ENCODE measurements around the gene RAPH1.

RAPH1 gene

DNA sequence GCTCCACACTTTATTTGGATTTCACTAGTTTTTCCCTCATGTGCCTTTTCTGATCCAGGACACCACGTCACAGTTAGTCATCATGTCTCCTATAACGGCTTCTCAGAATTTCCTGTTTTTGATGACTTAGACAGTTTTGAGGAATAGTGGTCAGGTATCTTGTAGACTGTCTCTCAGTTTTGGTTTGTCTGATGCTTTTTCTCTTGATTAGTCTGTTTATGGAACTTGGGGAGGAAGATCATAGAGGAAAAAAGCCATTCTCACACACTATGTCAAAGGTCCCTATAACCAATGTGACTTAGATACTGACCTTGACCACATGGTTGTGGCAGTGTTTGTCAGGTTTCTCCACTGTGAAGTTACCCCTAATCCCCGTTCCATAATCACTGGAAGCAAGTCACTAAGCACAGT, 89.0 kb downstream of the RAPH1 start:
- H2BK12ac ChIP-seq (ENCODE audit: low read length in 2 of 2): no peak overlapping the region
- peaks cover 15 to 93% of the 10 kb centered on the region in 2 experiments for H3K36me3 ChIP-seq (ENCODE audit: control insufficient read depth in 1 of 2, insufficient read depth in 2 of 2, low read depth in 1 of 2, low read length in 2 of 2)
- peak; percentile 73 for DNase-seq
- 34% methylated on average over 2 of the region's 3 CpGs for WGBS
- H4K91ac ChIP-seq (ENCODE audit: low read length): no peak overlapping the region
- no peak overlapping the region for H2AFZ ChIP-seq (ENCODE audit: low read depth, low read length)
- no peak overlapping the region for H2BK5ac ChIP-seq (ENCODE audit: low read depth, low read length, poor library complexity, severe bottlenecking)
- no peak overlapping the region for H3K18ac ChIP-seq (ENCODE audit: low read depth in 1 of 2, low read length in 2 of 2)
- H3K27me3 ChIP-seq (ENCODE audit: control insufficient read depth in 1 of 2, insufficient read depth in 1 of 2, low read length in 2 of 2): no peaks in the 10 kb centered on the region
- H3K27ac ChIP-seq (ENCODE audit: low read length, poor library complexity, severe bottlenecking): no peak overlapping the region
- peaks cover 6% of the 10 kb centered on the region for H3K4me1 ChIP-seq (ENCODE audit: control insufficient read depth, insufficient read depth, low read depth, low read length)
- no peak overlapping the region for H2AK5ac ChIP-seq (ENCODE audit: low read length, severe bottlenecking)
- H2BK120ac ChIP-seq (ENCODE audit: low read depth, low read length): no peak overlapping the region
- no peak overlapping the region for H3K4ac ChIP-seq (ENCODE audit: low read depth in 1 of 2, low read length in 2 of 2)
- no peak overlapping the region for H3K9ac ChIP-seq (ENCODE audit: low read length)
- H3K9me3 ChIP-seq (ENCODE audit: control insufficient read depth, low read length): no peaks in the 10 kb centered on the region
- no peak overlapping the region for H3K14ac ChIP-seq (ENCODE audit: low read length in 2 of 2)
- no peak overlapping the region for H2BK15ac ChIP-seq (ENCODE audit: low read depth, poor library complexity, severe bottlenecking)
- H3K79me1 ChIP-seq (replicated peaks; ENCODE audit: low read length, poor library complexity, severe bottlenecking): peaks cover 6% of the 10 kb centered on the region
- no peak overlapping the region for H4K8ac ChIP-seq (ENCODE audit: low read length)
- no peak overlapping the region for H3K23ac ChIP-seq (ENCODE audit: low read length in 2 of 2)
- H3K4me3 ChIP-seq (ENCODE audit: insufficient read depth in 1 of 2, low read depth in 1 of 2, low read length in 2 of 2): no peak overlapping the region
- H3K4me2 ChIP-seq (ENCODE audit: low read length, poor library complexity, severe bottlenecking): no peak overlapping the region

GRCh38 chr2:203444738-203445137, 90.4 kb downstream of the RAPH1 start:
- Histone ChIP-seq H3K23ac (ENCODE audit: low read length in 2 of 2) (no peak overlapping the region), H3K4me2 (ENCODE audit: low read length, poor library complexity, severe bottlenecking) (no peak overlapping the region), H3K27me3 (ENCODE audit: control insufficient read depth in 1 of 2, insufficient read depth in 1 of 2, low read length in 2 of 2) (no peaks in the 10 kb centered on the region), H2BK5ac (ENCODE audit: low read depth, low read length, poor library complexity, severe bottlenecking) (no peak overlapping the region), H2BK15ac (ENCODE audit: low read depth, poor library complexity, severe bottlenecking) (no peak overlapping the region), H4K91ac (ENCODE audit: low read length) (no peak overlapping the region), H3K14ac (ENCODE audit: low read length in 2 of 2) (no peak overlapping the region), H3K79me1 (replicated peaks; ENCODE audit: low read length, poor library complexity, severe bottlenecking) (peaks cover 15% of the 10 kb centered on the region), H3K9me3 (ENCODE audit: control insufficient read depth, low read length) (no peaks in the 10 kb centered on the region), H3K18ac (ENCODE audit: low read depth in 1 of 2, low read length in 2 of 2) (no peak overlapping the region), H2BK120ac (ENCODE audit: low read depth, low read length) (no peak overlapping the region), H3K4me1 (ENCODE audit: control insufficient read depth, insufficient read depth, low read depth, low read length) (peaks cover 4% of the 10 kb centered on the region), H3K9ac (ENCODE audit: low read length) (no peak overlapping the region), H3K27ac (ENCODE audit: low read length, poor library complexity, severe bottlenecking) (no peak overlapping the region), H4K8ac (ENCODE audit: low read length) (no peak overlapping the region), H3K36me3 (ENCODE audit: control insufficient read depth in 1 of 2, insufficient read depth in 2 of 2, low read depth in 1 of 2, low read length in 2 of 2) (peaks cover 29 to 91% of the 10 kb centered on the region in 2 experiments), H3K4ac (ENCODE audit: low read depth in 1 of 2, low read length in 2 of 2) (no peak overlapping the region), H2AK5ac (ENCODE audit: low read length, severe bottlenecking) (no peak overlapping the region), H2AFZ (ENCODE audit: low read depth, low read length) (no peak overlapping the region), H2BK12ac (ENCODE audit: low read length in 2 of 2) (no peak overlapping the region), H3K4me3 (ENCODE audit: insufficient read depth in 1 of 2, low read depth in 1 of 2, low read length in 2 of 2) (no peak overlapping the region)
- DNase-seq: no peak
- WGBS: 98% methylated on average over 6 of the region's 7 CpGs

- H3K79me1 ChIP-seq (replicated peaks; ENCODE audit: low read length, poor library complexity, severe bottlenecking): peaks cover 21% of the 10 kb centered on the region
- WGBS: 97% methylated on average over 5 of the region's 5 CpGs
- no peak overlapping the region for H2BK12ac ChIP-seq (ENCODE audit: low read length in 2 of 2)
- no peak overlapping the region for H3K14ac ChIP-seq (ENCODE audit: low read length in 2 of 2)
- no peak overlapping the region for H2BK120ac ChIP-seq (ENCODE audit: low read depth, low read length)
- H2AK5ac ChIP-seq (ENCODE audit: low read length, severe bottlenecking): no peak overlapping the region
- H3K4me1 ChIP-seq (ENCODE audit: control insufficient read depth, insufficient read depth, low read depth, low read length): peaks cover 4% of the 10 kb centered on the region
- no peak overlapping the region for H3K9ac ChIP-seq (ENCODE audit: low read length)
- H3K4ac ChIP-seq (ENCODE audit: low read depth in 1 of 2, low read length in 2 of 2): no peak overlapping the region
- H3K4me2 ChIP-seq (ENCODE audit: low read length, poor library complexity, severe bottlenecking): no peak overlapping the region
- H4K91ac ChIP-seq (ENCODE audit: low read length): no peak overlapping the region
- H3K23ac ChIP-seq (ENCODE audit: low read length in 2 of 2): no peak overlapping the region
- H3K4me3 ChIP-seq (ENCODE audit: insufficient read depth in 1 of 2, low read depth in 1 of 2, low read length in 2 of 2): no peak overlapping the region
- no peaks in the 10 kb centered on the region for H3K27me3 ChIP-seq (ENCODE audit: control insufficient read depth in 1 of 2, insufficient read depth in 1 of 2, low read length in 2 of 2)
- H2BK15ac ChIP-seq (ENCODE audit: low read depth, poor library complexity, severe bottlenecking): no peak overlapping the region
- no peak overlapping the region for H3K18ac ChIP-seq (ENCODE audit: low read depth in 1 of 2, low read length in 2 of 2)
- no peak overlapping the region for H4K8ac ChIP-seq (ENCODE audit: low read length)
- peaks cover 32 to 92% of the 10 kb centered on the region in 2 experiments for H3K36me3 ChIP-seq (ENCODE audit: control insufficient read depth in 1 of 2, insufficient read depth in 2 of 2, low read depth in 1 of 2, low read length in 2 of 2)
- no peaks in the 10 kb centered on the region for H3K9me3 ChIP-seq (ENCODE audit: control insufficient read depth, low read length)
- no peak overlapping the region for H2AFZ ChIP-seq (ENCODE audit: low read depth, low read length)
- no peak overlapping the region for H2BK5ac ChIP-seq (ENCODE audit: low read depth, low read length, poor library complexity, severe bottlenecking)
- no peak for DNase-seq
- H3K27ac ChIP-seq (ENCODE audit: low read length, poor library complexity, severe bottlenecking): no peak overlapping the region
Measured at GRCh38 chr2:203442463-203442862, 92.6 kb downstream of the RAPH1 start.

DNA sequence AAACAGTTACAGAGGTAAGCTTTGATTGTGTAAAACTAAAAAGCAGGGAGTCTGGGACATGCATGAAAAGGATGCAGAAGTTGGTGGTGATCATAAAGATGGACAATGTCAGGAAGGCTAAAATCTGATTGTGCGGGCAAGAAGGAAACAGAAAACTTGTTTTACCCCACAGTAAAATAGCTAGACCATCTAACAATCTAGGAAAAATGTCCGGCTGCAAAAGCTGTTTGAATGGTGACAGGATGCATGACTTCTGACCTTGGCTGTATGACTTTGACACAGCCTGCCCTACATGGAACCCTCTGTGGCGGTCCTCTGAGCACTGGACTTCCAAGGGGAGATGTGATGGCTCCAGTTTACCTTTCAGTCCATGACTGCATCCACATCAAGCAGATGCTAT, 93.6 kb downstream of the RAPH1 start:
- Histone ChIP-seq H3K18ac (ENCODE audit: low read depth in 1 of 2, low read length in 2 of 2) (no peak overlapping the region), H2BK5ac (ENCODE audit: low read depth, low read length, poor library complexity, severe bottlenecking) (no peak overlapping the region), H2AFZ (ENCODE audit: low read depth, low read length) (no peak overlapping the region), H3K27ac (ENCODE audit: low read length, poor library complexity, severe bottlenecking) (no peak overlapping the region), H4K8ac (ENCODE audit: low read length) (no peak overlapping the region), H3K79me1 (replicated peaks; ENCODE audit: low read length, poor library complexity, severe bottlenecking) (peaks cover 23% of the 10 kb centered on the region), H3K9ac (ENCODE audit: low read length) (no peak overlapping the region), H2AK5ac (ENCODE audit: low read length, severe bottlenecking) (no peak overlapping the region), H2BK12ac (ENCODE audit: low read length in 2 of 2) (no peak overlapping the region), H3K14ac (ENCODE audit: low read length in 2 of 2) (no peak overlapping the region), H3K9me3 (ENCODE audit: control insufficient read depth, low read length) (no peaks in the 10 kb centered on the region), H3K4me3 (ENCODE audit: insufficient read depth in 1 of 2, low read depth in 1 of 2, low read length in 2 of 2) (no peak overlapping the region), H3K4me1 (ENCODE audit: control insufficient read depth, insufficient read depth, low read depth, low read length) (peaks cover 4% of the 10 kb centered on the region), H2BK15ac (ENCODE audit: low read depth, poor library complexity, severe bottlenecking) (no peak overlapping the region), H2BK120ac (ENCODE audit: low read depth, low read length) (no peak overlapping the region), H3K23ac (ENCODE audit: low read length in 2 of 2) (no peak overlapping the region), H3K36me3 (ENCODE audit: control insufficient read depth in 1 of 2, insufficient read depth in 2 of 2, low read depth in 1 of 2, low read length in 2 of 2) (peaks cover 34 to 92% of the 10 kb centered on the region in 2 experiments), H3K4ac (ENCODE audit: low read depth in 1 of 2, low read length in 2 of 2) (no peak overlapping the region), H3K4me2 (ENCODE audit: low read length, poor library complexity, severe bottlenecking) (no peak overlapping the region), H3K27me3 (ENCODE audit: control insufficient read depth in 1 of 2, insufficient read depth in 1 of 2, low read length in 2 of 2) (no peaks in the 10 kb centered on the region), H4K91ac (ENCODE audit: low read length) (no peak overlapping the region)
- WGBS: 90% methylated on average over 3 of the region's 3 CpGs
- DNase-seq: no peak
